ENCODE results near the gene UTP25. TPM values are rescaled to one million over a fixed set of nuclear protein-coding genes. Genes with fewer than 3 reads are reported as not detected.

Gene UTP25
- total RNA-seq, 3 donors from 2014 or later (not counting 1 experiment from before 2014, with no cell fraction given): 6.0 to 8.9 (median 8.3) TPM

DNA sequence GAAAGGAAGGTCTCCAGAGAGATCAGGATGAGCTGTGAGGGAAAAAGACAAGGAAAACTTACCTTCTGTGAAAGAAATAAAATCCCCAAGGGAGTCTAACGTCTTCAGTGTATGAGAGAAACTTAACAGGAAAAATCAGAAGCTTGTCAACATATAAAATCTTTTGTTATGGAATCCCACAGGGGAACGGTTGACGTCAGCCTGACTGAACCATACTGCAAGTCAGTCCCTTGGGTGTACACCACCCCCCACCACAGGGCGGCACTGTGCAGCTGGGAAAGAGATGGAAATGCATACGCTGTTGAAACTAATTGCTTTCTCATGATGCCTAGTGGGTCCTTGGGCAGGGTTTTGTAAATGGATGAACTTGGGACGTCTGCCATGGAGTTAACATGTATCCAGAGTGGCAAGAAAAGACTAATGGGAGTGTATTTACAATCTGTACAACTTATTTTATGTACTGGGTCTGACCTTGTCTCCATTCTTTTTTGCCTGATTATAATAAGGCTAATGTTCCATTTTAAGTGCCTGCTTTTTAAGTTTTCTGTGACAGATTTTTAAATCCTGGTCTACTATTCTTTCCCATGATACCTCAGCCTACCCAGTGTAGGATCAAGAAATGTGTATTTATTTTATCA is 22.7 kb downstream of the UTP25 start:
- Histone ChIP-seq H3K9me3 (ENCODE audit: control insufficient read depth, insufficient read depth, low read length) (no peaks in the 10 kb centered on the region), H3K27me3 (ENCODE audit: control insufficient read depth, insufficient read depth, low read length) (no peaks in the 10 kb centered on the region), H3K4me3 (ENCODE audit: low read length) (no peak overlapping the region), H3K27ac (ENCODE audit: low read length) (no peak overlapping the region), H3K4me1 (ENCODE audit: control insufficient read depth, insufficient read depth, low read length) (no peaks in the 10 kb centered on the region), H3K36me3 (ENCODE audit: control insufficient read depth, insufficient read depth, low read length) (peaks cover 70% of the 10 kb centered on the region)
- Mint-ChIP-seq H3K4me3 (no peak overlapping the region), H3K27ac (no peak overlapping the region), H3K27me3 (ENCODE audit: low read depth in 2 of 2) (no peaks in the 10 kb centered on the region), H3K9me3 (no peaks in the 10 kb centered on the region), H3K36me3 (peaks cover 18% of the 10 kb centered on the region), H3K4me1 (peaks cover 6 to 7% of the 10 kb centered on the region in 2 donors)
- ATAC-seq (peak in 1 of 3 donors; percentile 42), DNase-seq (peak in 1 of 2 donors; percentile 25)
- intact Hi-C loops (cut with micrococcal nuclease): no loop called here
- TF ChIP-seq, protein P1, sequence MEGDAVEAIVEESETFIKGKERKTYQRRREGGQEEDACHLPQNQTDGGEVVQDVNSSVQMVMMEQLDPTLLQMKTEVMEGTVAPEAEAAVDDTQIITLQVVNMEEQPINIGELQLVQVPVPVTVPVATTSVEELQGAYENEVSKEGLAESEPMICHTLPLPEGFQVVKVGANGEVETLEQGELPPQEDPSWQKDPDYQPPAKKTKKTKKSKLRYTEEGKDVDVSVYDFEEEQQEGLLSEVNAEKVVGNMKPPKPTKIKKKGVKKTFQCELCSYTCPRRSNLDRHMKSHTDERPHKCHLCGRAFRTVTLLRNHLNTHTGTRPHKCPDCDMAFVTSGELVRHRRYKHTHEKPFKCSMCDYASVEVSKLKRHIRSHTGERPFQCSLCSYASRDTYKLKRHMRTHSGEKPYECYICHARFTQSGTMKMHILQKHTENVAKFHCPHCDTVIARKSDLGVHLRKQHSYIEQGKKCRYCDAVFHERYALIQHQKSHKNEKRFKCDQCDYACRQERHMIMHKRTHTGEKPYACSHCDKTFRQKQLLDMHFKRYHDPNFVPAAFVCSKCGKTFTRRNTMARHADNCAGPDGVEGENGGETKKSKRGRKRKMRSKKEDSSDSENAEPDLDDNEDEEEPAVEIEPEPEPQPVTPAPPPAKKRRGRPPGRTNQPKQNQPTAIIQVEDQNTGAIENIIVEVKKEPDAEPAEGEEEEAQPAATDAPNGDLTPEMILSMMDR (IDR thresholded peaks at IDR 0.05): no peak
- 95% methylated on average over 4 of the region's 6 CpGs for WGBS (ENCODE audit: insufficient coverage)

DNA sequence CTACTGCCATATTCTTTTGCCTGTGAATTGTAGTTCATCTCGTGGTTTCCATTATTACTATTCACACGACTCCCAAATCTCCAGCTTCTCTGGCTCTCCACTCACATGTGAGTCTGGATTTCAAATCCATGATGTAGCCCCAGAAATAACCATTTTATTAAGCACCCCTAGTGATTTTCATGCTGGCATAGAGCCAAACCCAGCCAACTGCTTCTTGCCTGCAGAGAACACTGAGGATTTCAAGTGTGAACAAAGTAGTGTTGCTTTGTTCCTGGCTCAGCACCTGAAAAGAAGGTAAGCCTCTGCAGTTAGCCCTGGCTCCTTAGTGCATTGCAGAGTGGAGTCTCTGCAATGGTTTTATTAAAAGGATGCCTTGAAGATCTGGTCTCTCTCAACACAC is 25.9 kb downstream of the UTP25 start:
- no peaks in the 10 kb centered on the region for H3K27me3 Mint-ChIP-seq (ENCODE audit: low read depth in 2 of 2)
- WGBS (ENCODE audit: insufficient coverage): 98% methylated on average over 2 of the region's 2 CpGs
- no peak overlapping the region for H3K27ac Mint-ChIP-seq

DNA sequence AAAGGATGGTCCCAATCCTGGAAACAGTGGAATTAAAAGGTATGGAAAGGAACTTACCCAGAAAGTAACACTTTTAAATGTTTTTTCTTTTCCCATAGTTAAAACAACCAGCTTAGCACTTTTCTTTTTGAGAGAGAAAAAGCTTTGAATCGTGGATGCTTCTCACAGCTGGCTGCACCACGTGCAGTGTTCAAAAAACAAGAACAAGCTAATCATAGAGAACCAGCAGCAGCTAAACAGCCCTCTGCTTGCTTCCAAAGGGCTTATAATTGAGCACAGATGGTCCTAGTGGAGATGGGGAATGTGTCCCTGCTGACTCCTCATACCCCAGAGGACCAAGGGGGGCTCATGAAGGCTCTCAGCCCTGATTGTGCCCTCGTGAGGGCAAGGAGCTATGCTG is 26.4 kb downstream of the UTP25 start:
- ATAC-seq (no peak), DNase-seq (no peak)
- Histone ChIP-seq H3K9me3 (ENCODE audit: control insufficient read depth, insufficient read depth, low read length) (no peaks in the 10 kb centered on the region), H3K4me3 (ENCODE audit: low read length) (no peak overlapping the region), H3K27me3 (ENCODE audit: control insufficient read depth, insufficient read depth, low read length) (no peaks in the 10 kb centered on the region), H3K36me3 (ENCODE audit: control insufficient read depth, insufficient read depth, low read length) (peaks cover 44% of the 10 kb centered on the region), H3K4me1 (ENCODE audit: control insufficient read depth, insufficient read depth, low read length) (no peaks in the 10 kb centered on the region), H3K27ac (ENCODE audit: low read length) (no peak overlapping the region)
- WGBS (ENCODE audit: insufficient coverage): 95% methylated on average over 3 of the region's 3 CpGs
- TF ChIP-seq, protein P1 (IDR thresholded peaks at IDR 0.05): no peak
- Mint-ChIP-seq H3K9me3 (no peaks in the 10 kb centered on the region), H3K27me3 (ENCODE audit: low read depth in 2 of 2) (no peaks in the 10 kb centered on the region), H3K4me1 (peaks cover 0 to 3% of the 10 kb centered on the region in 2 donors), H3K4me3 (no peak overlapping the region), H3K27ac (no peak overlapping the region), H3K36me3 (peaks cover 7% of the 10 kb centered on the region)
- intact Hi-C loops (cut with micrococcal nuclease): no loop called here

More for the DNA sequence above, 25.9 kb downstream of the UTP25 start:
- Histone ChIP-seq H3K9me3 (ENCODE audit: control insufficient read depth, insufficient read depth, low read length) (no peaks in the 10 kb centered on the region), H3K4me1 (ENCODE audit: control insufficient read depth, insufficient read depth, low read length) (no peaks in the 10 kb centered on the region), H3K4me3 (ENCODE audit: low read length) (no peak overlapping the region), H3K27me3 (ENCODE audit: control insufficient read depth, insufficient read depth, low read length) (no peaks in the 10 kb centered on the region), H3K27ac (ENCODE audit: low read length) (no peak overlapping the region), H3K36me3 (ENCODE audit: control insufficient read depth, insufficient read depth, low read length) (peaks cover 49% of the 10 kb centered on the region)
- Mint-ChIP-seq H3K36me3 (peaks cover 7% of the 10 kb centered on the region), H3K4me1 (peaks cover 0 to 3% of the 10 kb centered on the region in 2 donors), H3K4me3 (no peak overlapping the region), H3K9me3 (no peaks in the 10 kb centered on the region)
- ATAC-seq (no peak), DNase-seq (no peak)
- intact Hi-C loops (cut with micrococcal nuclease): no loop called here
- TF ChIP-seq, protein P1 (IDR thresholded peaks at IDR 0.05): no peak

DNA sequence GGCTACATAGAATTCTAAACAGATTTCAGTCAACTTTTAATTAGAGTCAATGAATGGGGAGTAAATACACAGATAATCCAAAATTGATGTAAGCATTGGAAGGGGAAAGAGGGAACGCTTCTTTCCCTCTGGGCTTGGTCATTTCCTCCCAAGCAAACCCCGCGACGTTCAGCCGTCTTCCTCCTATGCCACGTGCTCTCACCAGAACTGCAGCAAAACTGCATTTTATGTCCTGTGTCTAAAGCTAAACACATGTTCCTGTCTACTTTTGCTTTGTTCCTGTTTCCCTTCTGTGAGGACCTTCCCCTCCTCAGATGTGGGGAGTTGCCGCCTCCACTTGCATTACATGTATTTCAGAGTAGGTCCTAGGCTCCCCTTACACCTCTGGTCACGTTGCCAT is 27.2 kb downstream of the UTP25 start:
- H3K27me3 ChIP-seq (ENCODE audit: control insufficient read depth, insufficient read depth, low read length): no peaks in the 10 kb centered on the region
- Mint-ChIP-seq H3K36me3 (peaks cover 7% of the 10 kb centered on the region), H3K27ac (no peak overlapping the region), H3K27me3 (ENCODE audit: low read depth in 2 of 2) (no peaks in the 10 kb centered on the region), H3K4me3 (no peak overlapping the region), H3K9me3 (no peaks in the 10 kb centered on the region), H3K4me1 (peaks cover 0 to 3% of the 10 kb centered on the region in 2 donors)
- H3K9me3 ChIP-seq (ENCODE audit: control insufficient read depth, insufficient read depth, low read length): no peaks in the 10 kb centered on the region
- intact Hi-C loops (cut with micrococcal nuclease): no loop called here
- H3K4me3 ChIP-seq (ENCODE audit: low read length): no peak overlapping the region
- H3K4me1 ChIP-seq (ENCODE audit: control insufficient read depth, insufficient read depth, low read length): no peaks in the 10 kb centered on the region
- H3K36me3 ChIP-seq (ENCODE audit: control insufficient read depth, insufficient read depth, low read length): peaks cover 39% of the 10 kb centered on the region
- no peak overlapping the region for H3K27ac ChIP-seq (ENCODE audit: low read length)
- no peak for DNase-seq
- no peak for ATAC-seq
- 45% methylated on average over 7 of the region's 8 CpGs for WGBS (ENCODE audit: insufficient coverage)
- TF ChIP-seq, protein P1 (IDR thresholded peaks at IDR 0.05): no peak

Measured in natural killer cell (primary cell).